NCI-H510A treated with DMSO at 0.1 percent for 48 hours (cell line): Measurements from ENCODE around the gene TSPAN16.
"Not testable (repeated sequence)": the region's sequence is repeated elsewhere in the genome, so short reads cannot be mapped to it uniquely, and the experiment has no call there.

ENCODE experiments used
- DNase-seq: peaks from one replicate; lab custom pipeline; 2025; lab: John Stamatoyannopoulos, UW

Gene TSPAN16

DNA sequence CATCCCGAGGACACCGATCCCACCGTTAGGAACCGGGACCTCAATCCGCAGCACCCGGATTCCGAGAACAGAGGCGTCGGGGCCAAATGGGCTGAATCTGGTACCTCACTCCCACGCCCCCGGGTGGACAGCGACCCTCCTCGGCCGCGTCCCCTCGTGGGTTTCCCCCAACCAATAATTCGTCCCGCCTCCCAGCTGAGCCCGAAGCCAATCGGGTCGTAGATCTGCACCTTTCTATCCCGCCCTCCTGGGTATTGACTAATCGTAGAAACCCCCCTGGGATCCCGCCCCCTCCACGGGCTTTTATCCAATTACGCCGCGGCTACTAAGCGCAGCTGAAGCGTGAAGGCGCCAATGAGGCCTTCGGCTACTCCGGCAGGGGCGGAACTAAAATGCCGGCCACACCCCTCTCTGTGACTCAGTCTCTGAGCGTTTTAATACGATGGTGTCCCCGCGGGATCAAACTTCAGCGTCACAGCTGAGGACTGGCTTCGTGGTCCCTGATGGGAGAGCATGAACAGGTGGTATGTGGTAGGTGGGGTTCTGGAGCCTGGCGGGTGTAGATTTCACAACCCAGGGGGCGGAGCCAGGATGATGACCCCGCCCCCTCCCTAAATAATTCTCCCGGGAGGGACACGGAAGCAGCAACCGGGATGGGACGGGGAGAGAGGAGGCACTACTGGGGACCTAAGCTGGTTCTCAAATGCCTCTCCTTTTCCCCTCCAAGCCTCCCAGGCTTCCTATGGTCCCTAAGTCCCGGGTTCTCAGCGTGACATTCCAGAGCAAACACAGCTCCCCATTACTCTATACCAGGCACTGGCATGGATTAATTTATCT lies 50.4 kb downstream of the TSPAN16 start, which contains the start of the genes CCDC159 and TMEM205:
Gene CCDC159, plus strand, starts transcription at position 416 of the 837 bp plus-strand sequence. Its CDS starts 88 bp downstream, at position 504.
Gene TMEM205, minus strand, starts transcription at position 165 of the 837 bp plus-strand sequence. CDS start 649 bp downstream, outside the sequence.
- DNase-seq, result peak; percentile 97

DNA sequence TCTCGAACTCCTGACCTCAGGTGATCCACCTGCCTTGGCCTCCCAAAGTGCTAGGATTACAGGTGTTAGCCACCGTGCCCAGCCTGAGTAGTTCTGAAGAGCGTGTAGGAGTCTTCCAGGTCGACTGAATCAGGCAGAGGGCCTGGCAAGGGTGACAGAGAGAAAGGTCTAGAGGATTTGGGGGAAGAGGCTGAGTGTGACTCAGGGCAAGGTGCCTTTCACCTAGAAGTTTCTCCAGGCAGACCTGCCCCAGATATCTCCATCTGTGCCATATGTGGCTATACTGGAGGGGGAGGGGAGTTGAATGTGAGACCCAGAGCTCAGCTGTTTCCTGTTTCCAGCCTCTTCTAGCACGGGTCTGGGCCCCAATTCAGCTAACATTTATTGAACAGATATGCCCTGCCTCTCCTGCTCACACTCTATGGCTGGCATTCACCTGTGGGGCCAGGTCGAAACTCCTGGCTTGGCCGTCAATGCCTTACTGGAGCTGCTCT lies 51.6 kb downstream of the TSPAN16 start:
- no peak for DNase-seq

DNA sequence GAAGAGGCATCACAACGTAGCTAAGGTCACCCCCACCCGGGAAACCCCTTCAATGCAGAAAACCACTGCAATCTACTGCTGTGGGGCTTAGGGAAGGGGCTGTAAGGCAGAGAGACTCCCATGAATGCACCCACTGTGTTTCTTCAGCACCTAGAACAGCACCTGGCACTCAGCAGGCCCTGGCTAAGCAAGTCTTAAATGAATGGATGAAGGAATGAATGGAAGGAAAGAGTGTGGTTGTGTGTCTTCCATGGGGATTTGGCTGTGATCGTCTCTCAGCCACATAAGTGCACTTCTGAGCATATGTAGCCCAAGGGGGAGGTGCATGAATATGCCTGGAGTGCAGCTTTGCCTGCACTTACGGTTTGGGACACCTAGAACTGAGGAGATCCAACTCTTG lies 53.2 kb downstream of the TSPAN16 start:
- DNase-seq, result no peak

DNA sequence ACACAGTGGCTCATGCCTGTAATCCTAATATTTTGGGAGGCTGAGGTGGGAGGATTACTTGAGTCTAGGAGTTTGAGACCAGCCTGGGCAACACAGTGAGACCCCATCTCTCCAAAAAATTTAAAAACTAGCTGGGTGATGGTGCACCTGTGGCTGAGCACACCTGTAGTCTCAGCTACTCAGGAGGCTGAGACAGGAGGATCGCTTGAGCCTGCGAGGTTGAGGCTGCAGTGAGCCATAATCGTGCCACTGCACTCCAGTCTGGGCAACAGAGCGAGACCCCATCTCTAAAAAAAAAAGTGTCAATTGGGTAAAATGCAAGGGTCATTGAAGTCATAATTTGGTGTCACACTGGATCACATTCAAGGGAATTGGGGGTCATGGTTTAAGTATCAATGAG lies 58.1 kb downstream of the TSPAN16 start:
- not testable (repeated sequence) for DNase-seq

DNA sequence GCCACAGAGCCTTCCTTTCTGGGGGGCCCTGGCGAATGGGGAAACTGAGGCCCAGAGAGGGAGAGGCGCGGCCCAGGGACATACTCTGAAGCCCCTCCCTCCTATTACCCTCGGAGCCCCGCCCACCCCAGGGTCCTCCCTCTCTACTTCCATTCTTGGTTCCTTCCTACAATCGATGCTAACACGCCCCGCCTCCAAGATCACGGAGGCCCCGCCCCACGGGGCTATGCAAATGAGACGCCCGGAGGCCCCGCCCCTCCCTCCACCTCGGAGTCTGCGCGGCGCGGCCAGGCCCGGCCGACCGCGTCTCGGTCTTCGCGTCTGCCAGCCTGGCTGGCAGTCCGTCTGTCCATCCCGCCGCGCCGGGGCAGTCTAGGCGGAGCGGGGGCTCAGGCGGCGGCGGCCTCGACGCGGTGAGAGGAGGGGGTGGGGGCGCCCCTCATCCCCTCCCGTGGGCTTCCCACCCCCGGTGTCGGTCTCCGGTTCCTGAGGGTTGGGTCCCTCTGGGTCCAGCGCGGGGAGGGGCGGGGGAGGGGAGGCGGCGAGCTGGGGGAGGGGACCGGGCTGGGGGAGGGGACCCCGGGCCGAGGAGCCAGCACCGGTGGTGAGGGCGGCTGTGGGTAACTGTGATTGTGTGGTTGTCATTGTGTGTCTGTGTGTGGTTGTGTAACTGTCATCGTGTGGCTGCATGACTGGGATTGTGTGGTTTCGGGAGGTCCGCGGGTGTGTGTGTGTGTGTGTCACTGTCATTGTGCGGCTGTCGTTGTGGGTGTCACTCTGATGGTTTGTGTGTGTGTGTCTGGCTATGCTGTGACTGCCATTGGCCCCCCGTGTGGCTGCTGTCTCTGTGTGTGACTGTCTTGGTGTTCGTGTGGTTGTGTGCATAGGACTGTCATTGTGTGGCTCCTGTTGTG lies 59.5 kb downstream of the TSPAN16 start, which contains the start of gene PLPPR2:
Gene PLPPR2, plus strand, starts transcription at position 273 of the 914 bp plus-strand sequence. CDS start 2,242 bp downstream, outside the sequence.
- DNase-seq, result peak; percentile 47

DNA sequence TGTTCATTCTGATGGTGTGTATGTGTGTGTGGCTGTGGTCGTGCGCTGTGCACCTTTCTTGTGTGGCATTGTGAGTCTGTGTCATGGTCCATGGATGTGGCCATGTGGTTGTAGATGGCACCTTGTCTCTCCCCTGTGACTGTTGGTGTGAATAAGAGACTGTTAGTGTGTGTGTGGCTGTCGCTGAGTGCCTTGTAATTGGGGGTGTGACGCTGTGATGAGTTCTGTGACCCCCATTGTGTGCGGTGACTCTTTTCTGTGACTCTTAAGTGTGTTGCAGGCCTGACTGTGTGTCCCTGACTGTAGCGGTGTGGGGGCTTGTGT lies 60.1 kb downstream of the TSPAN16 start:
- no peak for DNase-seq

DNA sequence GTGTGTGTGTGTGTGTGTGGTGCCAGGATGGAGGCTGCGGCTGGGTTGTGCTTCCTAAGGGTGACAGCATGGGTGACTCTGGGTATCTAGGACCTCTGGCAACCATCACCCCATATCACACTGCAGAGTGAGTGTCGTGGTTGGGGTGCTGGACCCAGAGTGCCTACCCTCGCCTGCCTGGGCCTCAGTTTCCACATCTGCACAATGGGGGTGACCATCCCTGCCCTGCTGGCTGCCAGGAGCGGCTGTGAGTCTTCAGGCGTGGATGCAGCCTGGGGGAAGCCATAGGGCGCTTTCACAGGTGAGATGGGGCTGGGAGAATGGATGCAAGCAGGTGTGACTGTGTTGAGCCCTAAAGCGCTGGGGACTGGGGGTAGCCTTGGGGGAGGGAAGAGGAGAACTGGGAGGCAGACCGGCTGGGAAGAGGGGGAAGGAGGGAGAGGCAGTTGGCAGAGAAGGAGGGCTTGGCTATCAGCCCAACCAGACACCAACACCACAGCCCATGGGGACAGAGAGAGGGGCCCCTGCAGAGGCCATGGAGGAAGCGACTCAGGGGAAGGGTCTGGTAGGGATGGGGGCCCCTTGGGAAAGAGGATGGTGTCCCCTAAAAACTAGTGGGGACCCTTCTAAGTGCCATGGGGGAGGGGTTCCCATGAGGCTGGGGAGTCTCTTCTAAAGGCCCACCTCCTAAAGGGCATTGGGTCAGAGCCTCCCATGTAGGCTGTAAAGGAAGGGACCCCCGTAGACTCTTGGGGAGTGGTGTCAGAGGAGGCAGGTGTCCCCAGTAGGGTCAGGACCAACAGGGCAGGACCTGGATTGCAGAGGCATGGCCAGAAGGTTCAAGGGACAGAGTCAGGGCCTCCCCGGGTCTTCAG lies 61.0 kb downstream of the TSPAN16 start:
- no peak for DNase-seq

DNA sequence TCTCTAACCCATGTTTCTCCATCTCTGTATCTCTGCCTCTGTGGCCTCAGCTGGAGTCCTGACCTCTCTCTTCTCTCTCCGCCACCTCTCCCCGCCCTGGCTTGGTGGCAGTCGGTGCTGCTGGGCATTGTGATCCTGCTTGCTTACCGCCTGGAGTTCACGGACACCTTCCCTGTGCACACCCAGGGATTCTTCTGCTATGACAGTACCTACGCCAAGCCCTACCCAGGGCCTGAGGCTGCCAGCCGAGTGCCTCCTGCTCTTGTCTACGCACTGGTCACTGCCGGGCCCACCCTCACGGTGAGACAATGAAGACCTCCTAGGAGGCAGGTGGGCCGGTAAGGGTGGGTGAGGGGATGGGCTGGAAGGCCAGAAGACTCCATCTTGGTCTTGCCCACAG lies 63.5 kb downstream of the TSPAN16 start:
- DNase-seq, result no peak

DNA sequence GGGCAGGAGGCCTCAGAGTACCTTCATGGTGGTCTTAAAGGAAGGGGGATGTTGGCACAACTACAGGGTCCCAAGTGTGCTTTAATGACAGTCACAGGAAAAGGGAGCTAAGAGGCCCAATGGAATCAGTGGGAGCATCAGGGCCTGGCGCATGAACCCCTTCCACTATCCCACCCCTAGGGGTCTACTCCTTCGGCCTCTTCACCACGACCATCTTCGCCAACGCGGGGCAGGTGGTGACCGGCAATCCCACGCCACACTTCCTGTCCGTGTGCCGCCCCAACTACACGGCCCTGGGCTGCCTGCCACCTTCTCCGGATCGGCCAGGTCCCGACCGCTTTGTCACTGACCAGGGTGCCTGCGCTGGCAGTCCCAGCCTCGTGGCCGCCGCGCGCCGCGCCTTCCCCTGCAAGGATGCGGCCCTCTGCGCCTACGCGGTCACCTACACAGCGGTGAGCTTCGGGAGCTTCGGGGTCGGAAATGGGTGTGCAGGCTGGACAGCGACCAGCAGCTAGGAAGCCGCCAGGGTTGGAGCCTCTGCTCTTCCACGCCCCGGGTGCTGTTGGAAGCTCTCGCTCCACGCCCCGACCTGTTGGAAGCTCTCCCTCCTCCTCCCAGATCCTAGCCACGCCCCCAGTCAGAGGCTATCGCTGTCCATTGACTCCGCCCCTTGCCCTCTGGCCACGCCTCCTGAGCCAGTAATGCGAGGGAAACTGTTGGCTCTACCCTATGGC lies 65.2 kb downstream of the TSPAN16 start:
- no peak for DNase-seq

DNA sequence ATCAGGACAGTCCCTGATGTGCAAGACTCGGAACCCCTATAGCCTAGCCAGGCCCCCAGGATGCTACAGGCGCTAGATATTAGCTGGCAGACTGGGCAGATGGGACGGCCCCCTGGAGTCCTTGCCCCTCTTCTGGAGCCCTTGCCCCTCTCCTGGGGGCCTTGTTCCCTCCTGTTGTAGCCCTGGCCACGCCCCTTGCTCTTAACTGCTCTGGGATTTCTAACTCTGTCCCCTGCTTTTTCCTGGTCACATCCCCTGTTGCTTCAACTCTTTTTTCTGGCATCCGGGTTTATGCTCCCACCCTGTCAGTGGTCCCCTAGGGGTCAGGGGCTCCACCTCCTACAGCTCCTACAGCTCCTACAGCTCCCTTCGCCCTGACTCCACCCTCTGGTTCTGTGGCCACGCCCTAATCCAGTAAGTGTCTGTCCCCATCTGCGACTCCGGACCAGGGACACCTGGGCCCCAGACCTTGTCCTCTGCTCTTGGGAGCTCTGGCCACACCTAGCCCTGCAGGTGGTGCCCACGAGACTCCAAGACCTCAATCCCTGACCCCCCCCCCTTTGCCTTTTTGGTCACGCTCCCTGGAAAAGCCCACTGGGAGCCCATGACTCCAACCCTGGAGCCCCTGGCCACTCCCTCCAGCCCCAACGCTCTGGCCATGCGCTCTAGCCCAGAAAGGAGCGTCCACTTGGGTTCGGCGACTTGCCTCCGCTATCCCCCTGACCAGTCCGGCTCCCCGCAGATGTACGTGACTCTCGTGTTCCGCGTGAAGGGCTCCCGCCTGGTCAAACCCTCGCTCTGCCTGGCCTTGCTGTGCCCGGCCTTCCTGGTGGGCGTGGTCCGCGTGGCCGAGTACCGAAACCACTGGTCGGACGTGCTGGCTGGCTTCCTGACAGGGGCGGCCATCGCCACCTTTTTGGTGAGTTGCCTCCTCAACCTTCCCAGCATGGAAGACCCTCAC lies 66.1 kb downstream of the TSPAN16 start:
- DNase-seq, result no peak

DNA sequence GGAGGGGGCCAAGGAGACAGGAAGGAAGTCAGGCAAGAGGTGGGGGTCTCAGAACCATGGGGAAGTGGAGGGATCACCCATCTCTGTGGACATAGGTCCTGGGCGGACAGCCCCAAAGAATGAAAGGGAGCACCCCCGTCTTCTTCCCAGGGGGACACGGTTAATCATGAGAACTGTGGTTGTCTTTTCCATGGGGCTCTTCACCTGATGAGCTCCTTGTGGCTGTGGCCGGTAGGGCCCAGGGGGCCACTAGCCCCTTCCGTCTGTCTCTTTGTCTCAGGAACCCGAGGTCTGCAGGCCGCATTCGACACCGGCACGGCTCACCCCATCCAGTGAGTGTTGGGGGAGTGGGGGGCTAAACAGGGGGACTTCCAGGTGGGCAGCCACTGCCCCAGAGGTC lies 67.9 kb downstream of the TSPAN16 start:
- DNase-seq, result no peak

DNA sequence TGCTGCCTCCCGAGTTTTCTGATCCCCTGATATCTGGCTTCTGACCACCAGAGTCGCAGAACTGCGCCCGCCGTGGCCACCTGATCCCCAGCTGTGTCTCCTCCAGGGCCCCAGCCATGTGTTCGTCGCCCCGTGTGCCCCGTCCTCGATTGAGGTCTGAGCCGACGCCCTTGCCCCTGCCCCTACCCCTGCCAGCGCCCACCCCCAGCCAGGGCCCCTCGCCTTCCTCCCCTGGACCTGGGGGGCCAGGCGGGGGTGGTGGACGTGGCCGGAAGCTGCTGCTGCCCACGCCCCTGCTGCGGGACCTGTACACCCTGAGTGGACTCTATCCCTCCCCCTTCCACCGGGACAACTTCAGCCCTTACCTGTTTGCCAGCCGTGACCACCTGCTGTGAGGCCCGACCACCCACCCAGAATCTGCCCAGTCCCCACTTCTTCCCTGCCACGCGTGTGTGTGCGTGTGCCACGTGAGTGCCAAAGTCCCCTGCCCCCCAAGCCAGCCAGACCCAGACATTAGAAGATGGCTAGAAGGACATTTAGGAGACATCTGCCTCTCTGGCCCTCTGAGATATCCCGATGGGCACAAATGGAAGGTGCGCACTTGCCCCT lies 68.4 kb downstream of the TSPAN16 start:
- no peak for DNase-seq

DNA sequence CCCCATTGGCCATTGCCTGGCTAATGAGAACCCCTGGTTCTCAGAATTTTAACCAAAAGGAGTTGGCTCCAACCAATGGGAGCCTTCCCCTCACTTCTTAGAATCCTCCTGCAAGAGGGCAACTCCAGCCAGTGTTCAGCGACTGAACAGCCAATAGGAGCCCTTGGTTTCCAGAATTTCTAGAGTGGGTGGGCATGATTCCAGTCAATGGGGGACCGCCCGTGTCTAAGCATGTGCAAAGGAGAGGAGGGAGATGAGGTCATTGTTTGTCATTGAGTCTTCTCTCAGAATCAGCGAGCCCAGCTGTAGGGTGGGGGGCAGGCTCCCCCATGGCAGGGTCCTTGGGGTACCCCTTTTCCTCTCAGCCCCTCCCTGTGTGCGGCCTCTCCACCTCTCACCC lies 69.0 kb downstream of the TSPAN16 start:
- no peak for DNase-seq
